Measurements from ENCODE around the gene KANSL1L.

DNA sequence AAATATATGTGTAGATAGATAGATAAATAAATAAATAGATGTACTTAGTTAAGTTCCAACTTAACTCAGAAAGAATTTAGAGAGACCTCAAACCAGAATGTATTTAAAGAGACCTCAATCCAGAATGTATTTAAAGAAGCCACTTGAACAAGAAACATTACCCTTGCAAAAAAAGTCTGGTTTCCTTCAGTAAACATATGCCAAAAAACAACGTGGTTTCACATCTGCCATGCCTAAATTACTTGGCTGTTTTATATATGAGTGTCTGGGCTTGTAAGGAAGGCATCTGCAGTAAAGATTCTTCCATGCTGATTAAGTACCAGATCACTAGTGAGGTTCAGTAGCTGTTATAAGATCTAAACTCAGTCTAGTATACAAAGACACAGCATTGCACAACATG is 197.9 kb downstream of the KANSL1L start:
- no peak for TF ChIP-seq CTCF (IDR thresholded peaks at IDR 0.05)
- TF ChIP-seq POLR2A (IDR thresholded peaks at IDR 0.05), result no peak
